GM21825 (cell line): Measurements from ENCODE around the gene C9orf153.
"Not testable (repeated sequence)": the region's sequence is repeated elsewhere in the genome, so short reads cannot be mapped to it uniquely, and the experiment has no call there.

ENCODE experiments used
- ATAC-seq: cut with Tn5 transposase; IDR thresholded peaks from one replicate; pipeline ENCODE4 v1.9.1; 2021; ENCODE audit warnings: mild to moderate bottlenecking, moderate library complexity; ENCODE audit not compliant: unreplicated experiment

Gene C9orf153

DNA sequence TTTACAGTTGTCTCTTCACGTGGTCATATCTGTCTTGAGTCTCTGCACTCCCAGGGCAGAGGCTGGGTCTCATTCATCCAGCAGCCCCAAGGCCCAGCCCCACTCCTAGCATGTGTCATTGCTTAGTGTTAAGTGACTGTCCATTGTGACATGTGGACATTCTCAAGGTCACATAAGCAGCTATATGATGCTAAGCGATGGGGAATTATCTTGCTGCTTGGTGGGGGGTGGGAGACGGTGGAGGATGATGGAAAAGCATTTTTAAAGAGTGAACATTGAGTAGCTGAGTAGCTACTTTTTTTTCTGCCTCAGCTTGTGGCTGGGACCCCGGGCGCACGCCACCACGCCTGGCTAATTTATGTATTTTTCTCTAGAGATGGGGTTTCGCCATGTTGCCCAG lies at the start of gene C9orf153:
C9orf153 (minus strand) TSS at position 101 of the 400 bp plus-strand sequence. CDS start 30,054 bp downstream, outside the sequence.
- no peak for ATAC-seq

DNA sequence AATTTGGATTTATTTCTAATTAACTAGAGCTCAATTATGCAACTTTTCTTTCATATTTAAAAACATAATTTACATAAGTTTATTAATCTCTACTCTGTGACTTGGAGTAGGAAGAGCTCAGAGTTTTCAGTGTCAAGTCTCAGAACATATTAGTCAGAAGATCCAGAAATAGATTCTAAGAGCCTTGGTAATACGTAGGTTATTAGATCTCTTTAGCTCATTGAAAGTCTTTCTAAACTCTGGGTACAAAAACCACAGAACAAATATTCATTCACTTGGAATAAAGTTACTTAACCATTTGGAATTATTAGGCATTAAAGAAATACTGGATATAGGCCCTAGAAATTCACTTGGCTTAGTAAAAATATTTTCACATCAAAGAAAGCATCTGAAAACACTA lies 49.2 kb upstream of the C9orf153 start:
- ATAC-seq: no peak

DNA sequence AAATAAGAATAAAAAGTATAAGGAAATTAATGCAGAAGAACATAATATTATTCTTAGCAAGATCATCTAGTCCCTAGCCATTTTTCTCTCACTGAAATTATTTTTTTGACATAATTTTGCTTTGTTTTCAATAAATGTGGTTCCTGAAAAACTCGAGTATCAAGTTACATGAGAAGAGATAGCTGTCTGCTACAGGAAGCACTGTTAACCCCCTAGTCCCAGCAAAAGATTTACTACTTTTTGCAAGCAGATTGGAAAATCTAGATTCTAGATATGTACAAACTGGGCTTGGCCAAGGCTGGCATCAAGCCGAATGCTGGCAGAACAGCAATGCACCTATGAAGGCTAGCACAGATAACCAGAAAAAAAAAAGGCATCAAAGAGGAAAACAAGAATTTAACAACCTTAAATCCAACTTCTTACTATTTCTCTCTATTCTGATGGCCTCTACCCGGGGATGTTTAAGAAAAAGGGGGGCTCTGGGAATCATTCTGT lies 44.8 kb upstream of the C9orf153 start:
- ATAC-seq: no peak

DNA sequence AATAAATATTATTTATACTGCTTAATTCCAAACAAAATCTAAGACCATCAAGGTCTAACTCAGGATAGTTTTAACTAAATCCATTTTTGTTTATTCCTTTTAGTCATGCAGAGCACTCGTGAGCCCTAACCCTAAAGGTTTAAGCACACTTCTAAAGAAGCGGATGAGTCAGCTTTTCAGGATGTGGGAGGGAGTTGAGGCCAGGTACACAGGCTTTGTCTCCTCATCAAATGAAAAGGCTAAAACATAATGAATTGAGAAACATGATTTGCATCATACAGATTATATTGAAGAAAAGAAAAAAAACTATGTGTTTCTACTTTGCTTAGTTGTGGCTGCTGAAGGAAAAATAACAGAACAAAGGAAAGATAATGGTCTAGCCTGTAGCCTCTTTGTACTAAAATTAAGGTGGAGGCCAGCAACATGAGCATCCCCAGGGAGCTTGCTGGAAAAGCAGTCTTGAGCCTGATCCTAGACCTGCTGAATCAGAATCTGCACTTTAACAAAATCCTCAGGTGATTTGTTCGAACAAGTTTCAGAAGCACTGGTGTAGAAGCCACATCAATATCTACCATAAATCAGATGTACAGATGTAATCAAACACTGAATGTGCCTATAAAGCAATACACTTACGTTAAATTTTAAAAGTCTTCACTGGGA lies 44.0 kb upstream of the C9orf153 start:
- ATAC-seq: no peak

DNA sequence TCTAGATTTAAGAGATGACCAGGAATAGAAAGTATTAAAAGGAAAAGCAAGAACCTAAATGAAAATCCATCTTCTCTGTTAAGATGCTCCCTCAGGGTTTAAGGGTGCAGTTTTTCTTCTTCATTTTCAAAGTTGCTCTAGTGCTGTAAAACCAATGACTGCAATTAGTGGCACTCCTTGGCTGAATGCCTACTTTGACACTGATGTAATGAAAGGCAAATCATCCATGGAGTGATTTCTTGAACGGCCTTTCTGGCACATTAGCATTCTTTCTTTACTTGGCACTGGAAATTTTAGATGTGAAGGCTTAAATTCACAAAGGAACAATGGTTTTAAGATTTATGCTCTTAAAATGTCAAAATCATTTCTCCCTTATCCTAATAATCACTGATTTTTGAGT lies 42.2 kb upstream of the C9orf153 start:
- no peak for ATAC-seq

DNA sequence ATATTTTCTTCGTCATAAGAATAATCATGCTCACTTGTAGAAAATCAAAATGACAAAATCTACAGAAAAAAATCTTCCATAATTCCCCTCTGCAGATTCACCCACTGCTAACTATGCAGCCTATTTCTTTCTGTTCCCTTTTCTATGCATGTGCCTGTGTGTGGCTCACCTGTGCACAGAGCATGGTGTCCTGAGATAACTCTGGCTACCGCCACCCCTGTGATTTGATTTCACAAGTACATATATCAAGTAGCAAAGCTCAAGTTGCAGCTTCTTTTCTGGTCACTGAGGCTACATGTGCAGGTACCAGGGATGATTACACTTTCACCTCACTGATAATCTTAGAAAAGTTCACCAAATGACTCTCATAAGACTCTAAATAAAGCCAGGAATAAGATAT lies 41.2 kb upstream of the C9orf153 start:
- no peak for ATAC-seq

DNA sequence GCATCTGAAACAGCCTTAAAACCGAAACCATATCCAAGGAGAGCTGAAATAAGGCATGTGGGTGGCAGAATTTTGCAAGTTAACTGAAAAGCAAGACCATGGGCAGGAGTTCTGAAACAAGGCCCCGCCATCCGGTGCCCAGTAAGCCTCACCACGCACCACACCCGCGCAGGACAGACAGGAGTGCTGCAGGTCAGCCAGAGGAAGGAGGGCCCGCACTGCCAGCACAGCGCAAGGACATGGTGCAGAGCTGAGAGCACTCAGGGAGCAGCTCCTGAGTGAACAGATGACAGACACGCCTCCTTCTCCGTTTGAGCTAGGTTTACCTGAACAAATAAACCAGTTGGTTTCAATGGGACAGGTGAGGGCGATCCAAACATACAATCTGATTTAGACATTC lies 39.4 kb upstream of the C9orf153 start:
- ATAC-seq: no peak

DNA sequence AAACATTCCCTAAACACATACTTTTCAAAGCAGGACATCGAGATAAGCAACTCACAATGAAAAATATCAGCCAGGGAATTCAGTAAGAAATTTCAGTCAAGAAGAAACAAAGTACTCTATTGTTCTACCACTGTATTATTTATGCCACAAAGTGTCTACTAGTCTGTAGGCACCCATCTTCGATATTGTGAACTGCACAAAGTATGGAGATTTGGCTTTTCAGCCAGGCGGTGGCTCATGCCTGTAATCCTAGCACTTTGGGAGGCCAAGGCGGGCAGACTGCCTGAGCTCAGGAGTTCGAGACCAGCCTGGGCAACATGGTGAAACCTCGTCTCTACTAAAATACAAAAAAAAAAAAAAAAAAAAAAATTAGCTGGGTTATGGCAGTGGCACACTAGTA lies 30.9 kb upstream of the C9orf153 start:
- not testable (repeated sequence) for ATAC-seq

DNA sequence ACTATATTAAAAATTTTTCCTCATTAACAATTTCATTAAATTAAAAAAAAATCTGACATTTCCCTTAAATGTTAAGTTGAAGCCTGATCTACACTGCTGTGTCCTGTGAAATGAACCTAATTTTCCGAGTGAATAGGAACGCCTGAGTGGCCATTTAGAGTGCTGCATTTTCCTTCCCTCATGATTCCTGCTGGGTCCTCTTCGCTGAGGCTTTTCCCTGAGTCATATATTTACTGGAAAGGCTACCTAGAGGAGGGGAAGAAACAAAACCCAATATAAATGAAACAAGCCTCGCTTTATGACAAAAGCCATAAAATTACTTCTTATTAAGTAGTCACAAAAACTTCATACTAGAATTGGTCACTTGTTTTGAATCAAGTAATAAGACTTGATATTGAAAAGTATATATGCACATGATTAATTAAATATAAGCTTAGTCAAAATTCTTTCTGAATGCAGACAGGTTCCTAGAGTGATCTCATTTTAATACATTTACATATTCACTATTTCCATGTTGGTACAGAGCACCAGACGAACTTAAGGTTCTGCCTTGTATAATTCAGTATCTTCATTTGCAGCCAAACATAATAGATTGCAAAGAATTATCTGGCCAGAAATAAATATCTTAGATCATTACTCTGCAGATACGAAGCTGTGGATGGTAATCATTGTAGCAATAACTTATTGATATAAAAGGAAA lies 29.2 kb upstream of the C9orf153 start:
- no peak for ATAC-seq

DNA sequence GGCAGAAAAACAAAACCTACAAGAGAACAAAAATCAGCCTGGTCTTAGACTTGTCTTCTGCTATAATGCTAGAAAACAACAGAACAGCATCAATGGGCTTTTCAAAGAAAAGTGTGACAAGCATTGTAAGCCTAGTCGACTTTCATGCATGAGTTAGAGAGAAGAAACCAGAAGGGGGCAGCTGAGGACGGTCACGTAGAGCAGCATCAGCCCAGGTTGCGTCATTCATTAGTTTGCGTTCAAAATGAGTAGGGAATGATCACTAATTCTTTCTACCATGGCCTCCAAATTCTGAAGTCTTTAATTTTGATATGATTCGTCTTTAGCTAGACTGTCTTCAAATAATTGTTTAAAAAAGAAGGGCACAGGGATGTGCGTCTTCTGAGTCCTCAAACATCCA lies 27.6 kb upstream of the C9orf153 start:
- no peak for ATAC-seq

DNA sequence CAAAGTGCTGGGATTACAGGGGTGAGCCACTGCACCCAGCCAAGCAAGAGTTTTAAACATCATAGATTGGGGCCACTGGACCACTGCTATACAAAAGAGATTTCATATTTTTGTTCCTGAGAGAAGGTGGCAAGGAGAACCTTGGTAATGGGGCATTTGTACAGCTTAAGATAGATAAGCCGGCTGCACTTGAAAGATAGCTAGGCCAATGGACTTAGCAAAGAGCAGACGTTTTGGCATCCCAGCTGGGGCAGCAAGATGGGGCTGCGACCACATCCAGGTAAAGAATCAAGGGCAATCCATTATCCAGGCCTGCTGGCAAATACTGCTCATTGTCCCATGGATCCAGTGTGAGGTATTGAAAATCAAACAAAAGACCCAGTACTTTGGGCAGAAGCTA lies 26.8 kb upstream of the C9orf153 start:
- no peak for ATAC-seq

DNA sequence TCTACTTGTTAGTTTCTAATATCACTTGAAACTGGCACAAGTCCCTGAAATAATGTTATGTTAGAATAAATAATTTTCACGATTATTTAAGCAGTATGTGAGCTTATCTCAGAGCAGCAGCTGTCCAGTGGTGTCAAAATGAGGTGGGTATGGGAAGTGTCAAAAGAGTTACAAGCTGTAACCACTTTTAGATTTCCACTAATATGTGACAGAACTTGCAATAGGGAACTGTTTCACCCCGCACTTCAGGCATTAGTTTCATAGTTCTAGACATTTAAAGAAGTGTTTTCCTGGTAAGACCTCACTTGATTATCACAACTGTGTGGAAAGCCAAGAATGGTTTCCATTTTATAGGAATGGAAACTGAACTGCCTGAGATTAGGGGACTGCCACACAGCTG lies 25.8 kb upstream of the C9orf153 start:
- no peak for ATAC-seq

DNA sequence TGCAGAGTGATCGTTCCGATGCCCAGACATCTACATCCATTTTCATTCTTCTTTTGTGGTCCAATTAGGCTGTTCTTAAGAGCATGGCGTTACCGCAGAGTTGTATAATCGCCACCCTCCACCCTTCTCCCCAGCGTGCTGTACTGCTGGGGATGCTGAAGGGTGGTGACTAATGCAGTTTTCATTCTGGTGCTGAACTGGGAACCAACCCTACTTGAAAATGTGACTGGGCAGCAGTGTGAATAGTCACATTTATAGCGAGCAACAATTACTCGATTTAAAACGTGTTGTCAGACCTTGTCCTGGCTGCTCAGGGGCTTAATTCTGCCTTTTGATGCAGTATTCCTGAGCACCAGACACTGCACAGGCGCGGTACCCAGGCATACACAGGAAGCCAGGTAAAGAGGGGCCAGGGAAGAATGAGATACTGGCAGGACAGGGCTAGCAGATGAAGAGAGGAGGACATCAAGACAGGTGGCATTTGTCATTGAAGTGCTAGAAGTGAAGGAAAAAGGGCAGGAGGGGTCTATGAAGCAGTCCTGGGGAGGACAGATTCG lies 23.6 kb upstream of the C9orf153 start:
- ATAC-seq: peak; percentile 13

DNA sequence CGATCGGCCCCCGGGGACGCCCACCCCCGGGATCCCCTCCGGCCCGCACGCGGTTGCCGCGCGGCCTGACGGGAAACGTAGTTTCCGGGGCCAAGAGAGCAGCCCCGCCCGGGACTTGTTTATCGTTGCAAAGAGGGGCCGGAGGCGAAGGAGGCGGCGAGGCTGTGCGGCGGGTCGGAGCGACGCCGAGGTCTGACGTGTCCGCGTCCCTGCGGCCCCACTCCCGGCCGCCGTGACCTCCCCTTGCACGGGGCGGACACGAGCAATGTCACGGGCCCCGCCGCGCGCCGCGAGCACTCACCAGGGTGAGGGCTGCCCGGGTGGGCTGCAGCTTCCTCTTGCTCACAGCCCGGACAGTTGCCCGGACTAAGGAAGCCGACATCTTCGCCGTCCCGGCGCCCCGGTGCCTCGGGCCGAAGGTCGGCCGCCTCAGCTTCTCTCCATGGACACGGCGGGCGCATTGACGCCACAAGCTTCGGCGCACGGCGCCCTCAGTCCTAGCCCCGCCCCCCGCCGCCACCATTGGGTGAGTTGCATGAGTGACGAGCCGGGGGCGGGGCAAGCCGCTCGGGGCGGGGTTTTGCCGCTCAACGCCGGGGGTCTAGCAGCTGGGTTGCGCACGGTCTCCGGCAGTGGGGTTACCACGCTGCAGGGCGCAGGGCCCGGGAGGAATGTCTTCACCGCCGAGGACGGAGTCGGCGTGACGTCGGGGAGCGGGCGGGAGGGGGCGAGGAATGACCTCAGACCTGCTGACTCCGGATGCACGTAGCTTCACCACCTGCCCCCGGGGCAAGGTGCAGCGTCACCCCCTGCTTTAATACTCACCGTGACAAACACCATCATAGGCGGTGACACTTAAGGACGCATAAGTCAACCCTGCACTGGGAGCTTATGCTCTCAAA lies 22.9 kb upstream of the C9orf153 start, which contains the start of gene ISCA1:
ISCA1 (minus strand) TSS at position 462 of the 902 bp plus-strand sequence; CDS start at position 382, 80 bp downstream.
- peak; percentile 77 for ATAC-seq

DNA sequence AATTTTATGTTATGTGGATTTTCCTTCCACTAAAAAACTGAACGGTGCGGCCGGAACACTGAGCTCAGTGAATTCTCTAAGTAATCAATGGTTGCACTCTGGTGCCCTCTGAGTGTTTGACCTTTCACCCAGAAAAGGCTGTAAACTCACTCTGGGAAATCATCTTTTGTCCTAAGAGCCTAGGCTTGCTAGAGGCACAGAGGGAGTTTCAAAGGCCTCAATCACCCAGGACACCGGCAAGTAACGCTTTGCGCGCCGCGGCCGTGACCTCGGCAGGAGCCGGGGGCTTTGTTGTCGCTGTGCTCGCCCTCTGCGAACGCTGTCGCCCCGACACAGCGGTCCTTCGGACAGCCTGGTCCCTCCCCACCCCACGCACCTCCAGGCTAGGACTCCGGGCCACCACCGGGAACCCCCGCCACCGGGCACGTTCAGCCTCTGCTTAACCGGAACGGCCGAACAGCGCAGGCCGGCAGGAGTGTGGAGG lies 22.2 kb upstream of the C9orf153 start:
- ATAC-seq: peak; percentile 20

DNA sequence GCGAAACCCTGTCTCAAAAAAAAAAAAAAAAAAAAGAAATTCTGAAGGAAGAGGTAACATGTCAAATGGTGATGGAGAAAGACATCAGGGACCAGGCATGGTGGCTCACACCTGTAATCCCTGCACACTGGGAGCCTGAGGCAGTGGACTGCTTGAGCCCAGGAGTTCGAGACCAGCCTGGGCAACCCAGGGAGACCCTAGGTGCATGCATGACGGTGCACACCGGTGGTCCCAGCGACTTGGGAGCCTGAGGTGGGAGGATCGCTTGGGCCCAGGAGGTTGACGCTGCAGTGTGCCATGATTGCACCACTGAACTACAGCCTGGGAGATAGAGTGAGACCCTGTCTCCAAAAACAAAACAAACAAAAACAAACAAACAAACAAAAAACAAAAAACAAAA lies 21.1 kb upstream of the C9orf153 start:
- no peak for ATAC-seq

DNA sequence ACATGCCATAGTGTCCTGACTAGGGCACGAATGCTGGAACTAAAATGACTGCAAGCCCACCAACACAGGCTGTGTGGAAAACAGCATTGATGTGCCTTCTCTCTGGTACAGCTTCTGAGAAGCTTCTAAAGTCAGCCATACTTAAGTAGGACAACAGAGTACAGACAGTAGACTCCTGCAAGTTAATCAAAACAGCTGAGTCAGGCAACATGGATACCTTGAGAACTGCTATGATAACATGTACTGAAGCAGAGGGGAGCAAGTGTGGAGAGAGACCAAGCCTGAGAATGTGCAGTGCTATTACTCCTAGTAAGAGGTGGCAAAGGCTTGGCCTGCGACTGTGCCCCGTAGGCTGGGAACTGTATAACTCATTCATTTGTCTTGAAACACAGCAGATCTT lies 20.4 kb upstream of the C9orf153 start:
- ATAC-seq: no peak

DNA sequence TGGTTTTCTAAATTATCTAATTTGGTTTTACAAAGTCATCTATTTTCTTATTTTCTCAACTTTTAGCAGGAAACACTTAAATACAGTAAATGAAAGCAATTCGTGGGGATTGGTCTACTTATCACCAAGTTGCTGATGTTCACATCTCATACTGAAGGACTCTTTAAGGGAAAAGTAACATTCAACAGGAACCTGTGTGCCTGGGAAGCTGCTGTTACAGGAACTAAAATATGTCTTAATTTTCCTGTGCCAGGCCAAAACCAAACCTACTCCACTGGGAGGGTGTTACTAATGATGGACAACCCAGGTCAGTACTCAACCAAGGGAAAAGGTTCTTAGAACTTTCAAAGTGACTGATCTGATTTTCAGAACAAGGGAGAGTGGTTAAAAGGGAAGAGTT lies 17.6 kb upstream of the C9orf153 start:
- no peak for ATAC-seq

DNA sequence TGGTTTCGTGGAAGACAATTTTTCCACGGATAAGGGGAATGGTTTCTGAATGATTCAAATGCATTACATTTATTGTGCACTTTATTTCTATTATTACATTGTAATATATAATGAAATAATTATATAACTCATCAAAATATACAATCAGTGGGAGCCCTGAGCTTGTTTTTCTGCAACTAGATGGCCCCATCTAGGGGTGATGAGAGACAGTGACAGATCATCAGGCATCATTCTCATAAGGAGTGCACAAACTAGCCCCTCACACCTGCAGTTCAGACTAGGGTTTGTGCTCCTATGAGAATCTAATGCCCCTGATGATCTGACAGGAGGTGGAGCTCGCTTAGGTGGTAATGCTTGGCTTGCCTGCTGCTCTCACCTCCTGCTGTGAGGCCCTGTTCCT lies 16.5 kb upstream of the C9orf153 start:
- ATAC-seq: no peak

DNA sequence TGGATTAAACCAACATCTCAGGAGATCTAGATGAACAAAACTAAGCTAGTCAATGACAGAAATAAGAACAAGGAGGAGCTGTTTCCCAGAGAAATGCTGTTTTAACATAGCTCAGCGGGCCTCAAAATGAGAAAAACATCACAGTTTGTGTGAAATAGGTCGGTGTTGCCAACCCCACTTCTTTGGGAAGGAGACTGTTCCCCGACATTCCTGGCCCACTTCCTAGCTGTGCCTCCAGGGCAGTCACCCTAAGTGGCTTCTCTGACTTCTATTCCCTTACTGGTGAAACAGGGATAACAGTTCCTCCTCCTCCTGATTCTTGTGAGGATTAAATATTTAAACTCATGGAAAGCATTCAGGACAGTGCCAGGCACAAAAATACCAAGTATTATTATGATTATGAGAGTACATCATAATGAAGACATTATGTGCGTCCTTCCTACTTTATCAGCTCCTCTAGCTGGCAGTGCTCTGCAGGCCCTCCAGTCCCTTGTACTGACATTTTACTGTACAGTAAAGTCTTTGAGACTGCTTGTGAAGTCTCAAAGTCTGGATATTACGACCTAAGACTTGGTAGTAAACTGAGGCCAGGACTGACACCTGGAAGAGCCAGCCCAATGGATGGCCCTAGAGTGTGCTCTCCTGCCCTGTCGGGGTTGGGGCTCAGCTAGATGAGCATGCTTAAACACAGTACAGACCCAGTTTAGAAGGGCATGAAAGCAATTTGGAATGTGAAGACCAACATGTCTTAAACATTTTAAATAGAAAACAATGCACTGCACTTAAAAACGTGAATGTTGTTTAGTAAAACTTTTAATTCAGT lies 15.6 kb upstream of the C9orf153 start:
- no peak for ATAC-seq
